Amniotic stem cell (primary cell): ENCODE data around the gene COL21A1.

ENCODE experiments used
- DNase-seq: peaks from one replicate; lab custom pipeline; 2025; lab: John Stamatoyannopoulos, UW

The COL21A1 gene

DNA sequence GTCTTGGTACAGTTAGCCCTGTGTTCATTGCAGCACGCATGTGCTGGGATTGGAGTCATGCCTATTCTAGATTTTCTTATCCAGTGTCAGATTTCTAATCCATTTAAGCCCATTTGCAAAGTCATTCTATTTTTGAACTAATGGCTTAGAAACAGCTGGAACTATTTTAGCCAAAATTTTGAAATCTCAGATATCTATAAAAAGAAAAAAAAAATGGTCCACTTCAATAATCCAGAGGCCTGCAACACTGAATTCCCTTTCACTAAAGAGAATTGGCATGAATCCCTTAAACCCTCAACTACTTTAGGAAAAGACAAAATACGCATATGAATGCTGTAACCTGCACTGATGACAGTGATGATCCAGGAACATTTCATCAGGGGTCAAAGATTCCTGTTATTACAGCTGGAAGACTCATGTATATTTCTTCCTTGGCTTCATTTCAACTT lies 1.5 kb downstream of the COL21A1 start:
- DNase-seq = no peak

- no peak for DNase-seq
Measured at GRCh38 chr6:56244528-56245253, 2.7 kb downstream of the COL21A1 start.

DNA sequence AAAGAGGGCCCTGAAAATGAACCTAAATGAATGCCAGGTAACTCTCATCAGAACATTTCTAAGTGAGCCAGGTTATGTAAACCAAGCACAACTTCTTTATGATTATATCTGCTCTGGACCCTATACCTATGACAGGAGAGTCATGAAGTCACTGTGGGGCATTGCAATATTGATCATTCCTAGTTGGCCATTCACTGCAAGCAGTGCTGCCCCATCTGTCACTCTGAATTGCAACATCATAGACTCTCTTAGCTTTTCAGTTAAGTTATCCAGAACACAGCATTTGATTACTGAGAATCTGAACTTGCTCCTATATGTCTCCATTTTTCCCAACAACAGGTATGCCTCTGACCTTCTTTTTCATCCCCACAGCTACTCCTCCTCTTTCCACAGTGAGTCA lies 3.3 kb downstream of the COL21A1 start:
- DNase-seq = no peak

GRCh38 chr6:56243518-56244070 lies 3.8 kb downstream of the COL21A1 start:
- no peak for DNase-seq

DNA sequence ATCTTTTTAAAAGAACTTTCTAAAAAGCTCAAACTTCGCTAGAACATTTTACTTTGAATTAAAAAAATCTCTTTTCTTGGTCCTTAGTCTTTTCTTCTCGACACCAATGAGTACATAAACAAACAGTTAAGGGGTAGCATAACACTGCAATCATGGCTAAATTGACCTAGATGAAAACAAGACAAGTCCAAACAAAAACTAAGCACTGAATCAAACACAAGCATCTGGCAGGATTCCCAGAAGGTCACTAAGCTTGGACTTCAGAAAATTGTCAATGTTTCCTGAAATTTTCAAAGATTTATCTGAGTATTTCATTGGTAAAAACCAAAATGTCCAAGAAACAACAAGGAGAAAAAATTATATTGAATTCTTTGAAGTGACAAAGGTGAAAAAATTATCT lies 5.0 kb downstream of the COL21A1 start:
- no peak for DNase-seq

GRCh38 chr6:56241124-56241802 lies 6.1 kb downstream of the COL21A1 start:
- no peak for DNase-seq

- no peak for DNase-seq
Measured at GRCh38 chr6:56238352-56238751, 9.0 kb downstream of the COL21A1 start.

DNA sequence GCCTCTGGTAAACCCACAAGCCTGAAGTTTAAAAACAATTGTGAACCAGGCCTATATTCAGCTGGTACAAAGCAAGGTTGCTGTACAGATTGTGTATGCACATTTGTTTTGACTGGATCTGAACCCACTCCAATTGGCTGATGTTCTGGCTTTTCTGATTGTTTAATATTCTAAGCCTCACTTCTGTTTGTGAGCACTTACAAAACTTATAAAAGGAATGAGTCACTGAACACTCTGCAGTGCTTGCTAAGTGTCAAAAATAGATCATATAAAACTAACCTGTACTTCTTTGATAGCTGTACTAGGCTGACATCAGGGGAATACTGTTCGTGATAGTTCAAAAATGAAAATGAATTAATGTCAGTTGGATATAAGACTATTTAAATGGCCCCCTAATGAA lies 12.1 kb downstream of the COL21A1 start:
- no peak for DNase-seq

DNA sequence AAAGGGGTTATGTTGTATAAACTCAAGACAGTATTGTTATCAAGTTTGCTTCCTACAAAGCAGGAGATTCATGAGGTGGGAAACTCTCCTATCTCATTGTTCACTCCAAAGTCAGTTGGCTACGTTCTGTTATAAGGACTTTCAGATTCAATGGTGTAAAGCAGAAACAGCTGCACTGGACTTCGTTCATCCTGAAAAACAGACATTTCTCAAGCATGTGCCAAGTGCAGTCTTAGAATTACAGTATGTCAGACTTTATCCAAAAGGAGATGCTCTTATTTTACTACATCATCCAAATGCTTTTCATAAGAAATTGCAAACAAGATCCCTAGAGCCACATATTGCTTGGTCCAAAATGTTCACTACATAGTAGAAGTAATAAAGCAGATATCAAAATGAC lies 14.9 kb downstream of the COL21A1 start:
- DNase-seq = no peak

DNA sequence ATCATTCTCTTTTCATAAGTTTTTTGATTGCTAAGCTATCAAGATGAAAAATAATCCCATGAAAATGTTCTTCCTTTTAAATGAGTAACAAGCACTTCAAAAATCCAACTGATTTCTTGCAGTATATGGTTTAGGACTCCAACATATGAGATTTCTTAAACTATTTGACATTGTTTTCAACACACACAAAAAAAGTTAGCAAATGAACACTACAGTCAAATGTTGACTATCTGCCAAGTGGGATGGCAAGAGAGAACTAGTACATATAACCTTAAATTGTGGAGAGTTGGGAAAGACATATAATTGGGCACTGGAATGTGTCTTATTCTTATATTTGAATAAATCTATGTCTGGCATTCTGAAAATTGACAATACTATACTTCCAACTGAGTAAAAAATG lies 15.6 kb downstream of the COL21A1 start:
- no peak for DNase-seq

- DNase-seq = no peak
Measured at GRCh38 chr6:56230976-56231566, 16.3 kb downstream of the COL21A1 start.

DNA sequence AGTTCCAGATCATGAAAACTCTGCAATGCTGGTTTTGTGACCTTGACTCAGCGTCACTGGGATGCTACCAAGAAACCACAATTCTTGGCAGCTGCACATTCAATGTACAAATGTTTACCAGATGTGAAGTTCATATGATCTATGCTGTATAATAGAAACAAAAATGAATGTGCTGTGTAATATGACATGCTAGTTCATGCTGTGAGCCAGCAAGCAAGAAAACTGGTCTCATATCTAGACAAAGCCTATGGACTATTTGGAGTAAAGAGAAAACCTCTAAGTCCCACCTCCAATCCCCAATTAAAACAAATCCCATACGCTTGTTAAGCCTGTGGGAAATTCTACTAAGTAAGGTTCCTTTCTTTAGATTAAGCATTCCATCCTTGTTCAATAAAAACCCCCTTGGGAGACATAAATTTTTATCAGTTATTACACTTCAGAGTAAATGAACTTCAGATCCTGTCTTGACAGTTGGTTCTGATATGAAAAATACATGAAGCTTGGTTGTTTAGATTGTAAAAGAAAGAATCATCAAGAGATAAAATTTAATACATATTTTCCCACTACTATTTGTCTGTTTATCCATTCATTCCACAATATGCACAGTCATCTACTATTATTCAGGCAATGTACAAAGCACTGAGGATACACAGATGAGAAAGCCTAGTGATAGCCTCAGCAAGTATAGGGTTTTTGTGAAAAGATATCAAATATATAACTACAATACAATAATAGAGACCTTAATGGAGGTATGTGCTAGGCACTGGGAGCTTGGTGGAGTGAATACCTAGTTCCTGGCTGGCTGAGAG lies 20.1 kb downstream of the COL21A1 start:
- DNase-seq = no peak

GRCh38 chr6:56223995-56224394 lies 23.4 kb downstream of the COL21A1 start:
- no peak for DNase-seq

- DNase-seq = no peak
Measured at GRCh38 chr6:56222499-56222898, 24.9 kb downstream of the COL21A1 start.

DNA sequence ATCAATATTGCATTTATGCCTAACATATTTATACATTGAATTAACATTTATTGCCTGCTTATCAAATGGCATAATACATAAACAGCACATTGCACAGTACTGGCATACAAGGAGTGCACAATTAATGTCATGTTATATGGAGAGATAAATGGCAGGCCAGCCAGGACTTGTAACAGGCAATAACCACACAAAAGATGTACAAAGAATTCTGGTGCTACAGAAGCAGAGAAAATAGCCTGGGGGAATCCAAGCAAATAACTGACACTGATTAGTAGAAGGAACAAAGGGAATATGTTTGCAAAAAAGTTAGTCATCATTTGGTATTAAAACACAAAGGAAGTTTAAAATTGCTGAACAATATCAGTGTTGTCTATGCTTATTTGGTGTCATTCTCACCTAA lies 27.3 kb downstream of the COL21A1 start:
- no peak for DNase-seq

DNA sequence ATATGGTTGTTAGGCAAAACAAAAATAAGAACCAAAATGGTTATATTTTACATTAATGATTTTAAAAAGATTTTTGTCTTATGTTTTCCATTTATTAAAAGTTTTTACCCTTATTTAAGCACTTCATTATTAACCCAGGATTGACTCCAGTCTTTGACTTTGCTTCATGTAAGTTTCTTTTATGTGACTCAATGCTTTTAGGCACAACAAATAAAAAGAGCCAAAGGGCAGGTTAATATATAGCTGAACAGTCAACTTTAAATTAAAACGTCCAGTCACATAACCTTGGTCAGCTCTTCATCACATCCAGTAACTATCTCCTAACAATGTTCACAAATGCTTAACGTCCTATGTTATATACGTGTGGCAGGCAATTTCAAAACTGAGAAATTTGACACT lies 32.7 kb downstream of the COL21A1 start:
- DNase-seq = no peak

GRCh38 chr6:56214041-56214702 lies 33.2 kb downstream of the COL21A1 start:
- DNase-seq = no peak

GRCh38 chr6:56211724-56212123 lies 35.7 kb downstream of the COL21A1 start:
- no peak for DNase-seq

DNA sequence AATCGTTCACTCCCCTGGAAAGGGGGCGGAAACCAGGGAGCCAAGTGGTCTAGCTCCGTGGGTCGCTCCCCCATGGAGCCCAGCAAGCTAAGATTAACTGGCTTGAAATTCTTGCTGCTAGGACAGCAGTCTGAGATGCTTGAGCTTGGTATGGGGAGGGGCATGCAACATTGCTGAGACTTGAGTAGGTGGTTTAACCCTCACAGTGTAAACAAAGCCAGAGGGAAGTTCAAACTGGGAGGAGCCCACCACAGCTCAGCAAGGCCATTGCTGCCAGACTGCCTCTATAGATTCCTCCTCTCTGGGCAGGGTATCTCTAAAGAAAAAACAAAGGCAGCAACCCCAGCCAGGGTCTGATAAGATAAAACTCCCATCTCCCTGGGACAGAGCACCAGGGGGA lies 43.2 kb downstream of the COL21A1 start:
- DNase-seq = no peak

GRCh38 chr6:56199956-56200355 lies 47.4 kb downstream of the COL21A1 start:
- DNase-seq = no peak

DNA sequence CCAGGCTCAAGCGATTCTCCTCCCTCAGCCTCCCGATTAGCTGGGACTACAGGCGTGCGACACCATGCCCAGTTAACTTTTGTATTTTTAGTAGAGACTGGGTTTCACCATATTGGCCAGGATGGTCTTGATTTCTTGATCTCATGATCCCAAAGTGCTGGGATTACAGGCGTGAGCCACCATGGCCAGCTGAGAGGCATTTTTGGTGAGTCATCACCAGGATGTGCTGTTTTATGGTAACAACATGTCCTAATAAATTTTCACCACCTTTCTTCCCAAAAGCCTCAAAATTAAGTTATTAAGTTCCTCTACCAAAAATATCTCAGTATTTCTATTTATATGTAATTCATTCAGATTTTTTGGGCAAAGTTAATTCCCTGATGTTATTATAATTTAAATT lies 53.5 kb downstream of the COL21A1 start:
- DNase-seq = no peak

GRCh38 chr6:56188429-56188828 lies 59.0 kb downstream of the COL21A1 start:
- no peak for DNase-seq
